Sigmoid colon (tissue), 3 donors: ENCODE results near the gene TRIO.

Experiments used
- CTCF ChIP-seq, 4 experiments: fragments of 450-650 bp in 3 of 4; fragments of 200-600 bp in 1 of 4; IDR thresholded peaks; one replicate each; pipeline ENCODE4 v1.5.1; 2016 to 2019; ENCODE audit warnings: antibody characterized with exemption in 4 of 4, mild to moderate bottlenecking in 3 of 4, moderate library complexity in 2 of 4
- POLR2A ChIP-seq, 2 donors: fragments of 450-650 bp; IDR thresholded peaks; one replicate each; pipeline ENCODE4 v1.6.1; 2016; ENCODE audit warnings: antibody characterized with exemption in 2 of 2, mild to moderate bottlenecking in 2 of 2, moderate library complexity in 2 of 2

- TF ChIP-seq CTCF (IDR thresholded peaks at IDR 0.05) (no peak), POLR2A (IDR thresholded peaks at IDR 0.05) (no peak)
Measured at GRCh38 chr5:14328144-14328543, 185.0 kb downstream of the TRIO start.
